ENCODE data around the gene PPHLN1.

The PPHLN1 gene

DNA sequence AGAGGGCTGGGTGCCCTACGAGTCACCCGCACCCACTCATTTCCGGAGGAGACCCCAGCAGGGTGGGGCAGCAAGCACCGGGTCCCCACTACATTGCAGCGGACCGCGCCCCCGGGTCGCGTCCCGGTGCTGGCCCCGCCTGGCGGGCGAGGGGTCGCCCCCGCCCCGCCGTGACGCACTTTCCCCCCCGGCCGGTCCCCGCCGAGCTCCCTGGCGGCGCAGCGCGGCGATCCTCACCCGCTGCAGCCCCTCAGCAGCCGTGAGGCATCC lies 157.5 kb downstream of the PPHLN1 start:
- H3K4me3 ChIP-seq (ENCODE audit: low read depth, low read length), result peak overlapping the region; percentile 79
- DNase-seq (ENCODE audit: low read depth), result no peak
- peak; percentile 4 for TF ChIP-seq CTCF (conservative IDR thresholded peaks at IDR 0.05; ENCODE audit: low read depth, low read length)

DNA sequence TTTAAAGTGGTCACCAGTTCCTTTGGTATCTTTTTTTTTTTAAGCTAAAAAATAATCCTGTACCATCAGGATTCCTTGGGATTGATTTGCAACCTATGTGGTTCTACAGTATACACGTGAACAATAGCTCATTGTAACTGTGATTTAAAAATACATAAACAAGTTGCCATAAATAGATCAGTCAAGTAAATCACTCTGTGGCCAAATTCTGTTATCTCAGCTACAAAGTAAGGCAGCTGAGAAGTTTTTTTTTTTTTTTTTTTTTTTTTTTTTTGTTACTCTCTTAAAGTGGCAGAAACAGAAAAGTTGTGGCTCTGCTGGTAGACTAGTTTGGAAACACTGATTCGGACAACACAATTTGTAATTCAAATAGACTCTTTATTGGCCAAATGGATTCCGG lies 159.0 kb downstream of the PPHLN1 start:
- no peak for DNase-seq (ENCODE audit: low read depth)
- H3K4me3 ChIP-seq (ENCODE audit: low read depth, low read length), result no peak overlapping the region
- no peak for TF ChIP-seq CTCF (conservative IDR thresholded peaks at IDR 0.05; ENCODE audit: low read depth, low read length)

DNA sequence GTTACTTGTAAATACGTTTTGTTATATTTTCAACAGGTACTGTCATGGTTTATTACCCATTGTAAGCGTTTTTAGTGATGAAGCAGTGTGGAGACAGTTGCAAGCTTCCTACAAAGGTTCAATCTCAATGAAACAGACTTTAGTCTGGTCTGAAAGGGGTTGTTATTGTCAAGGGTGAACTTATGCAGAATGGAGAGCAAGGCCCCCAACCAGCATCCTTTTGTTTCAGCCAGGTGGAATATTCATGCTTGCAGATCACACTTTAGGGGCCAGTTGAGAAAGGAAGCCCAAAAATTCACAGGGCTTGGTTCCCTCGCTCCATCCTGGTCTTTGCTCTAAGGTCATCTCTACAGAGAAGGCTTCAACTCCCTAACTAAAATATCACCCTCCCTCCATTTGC lies 159.9 kb downstream of the PPHLN1 start:
- DNase-seq (ENCODE audit: low read depth), result no peak
- no peak for TF ChIP-seq CTCF (conservative IDR thresholded peaks at IDR 0.05; ENCODE audit: low read depth, low read length)
- H3K4me3 ChIP-seq (ENCODE audit: low read depth, low read length), result no peak overlapping the region

- no peak for DNase-seq (ENCODE audit: low read depth)
- TF ChIP-seq CTCF (conservative IDR thresholded peaks at IDR 0.05; ENCODE audit: low read depth, low read length), result no peak
- no peak overlapping the region for H3K4me3 ChIP-seq (ENCODE audit: low read depth, low read length)
These were observed 160.4 kb downstream of the PPHLN1 start for GRCh38 chr12:42486407-42486806.

DNA sequence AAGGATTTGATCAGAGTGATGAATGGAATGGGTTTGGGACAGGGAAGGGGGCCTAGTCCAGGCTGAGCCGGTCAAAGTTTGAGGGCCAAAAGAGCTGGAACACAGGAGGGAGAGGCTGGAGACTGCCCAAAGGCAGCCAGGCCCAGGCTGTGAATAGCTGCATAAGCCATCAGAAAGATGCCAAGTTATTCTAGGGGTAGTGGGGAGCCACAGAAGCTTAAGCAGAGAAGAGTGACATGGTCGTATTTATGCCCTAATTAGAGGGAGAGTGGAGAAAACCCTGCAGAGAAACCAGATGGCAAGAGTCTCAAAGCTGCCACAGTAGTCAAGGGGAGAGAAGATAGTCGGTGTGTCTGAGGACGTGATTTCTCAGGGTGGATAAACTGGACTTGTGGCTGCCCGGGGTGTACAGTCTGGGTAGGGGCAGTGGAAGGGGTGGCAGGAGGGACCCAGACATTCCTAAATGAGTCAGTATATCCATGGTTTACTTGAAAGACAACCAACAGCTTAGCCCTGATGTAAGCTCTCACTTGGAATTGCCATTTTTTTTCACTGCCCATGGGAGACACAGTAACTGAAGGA lies 164.4 kb downstream of the PPHLN1 start:
- no peak overlapping the region for H3K4me3 ChIP-seq (ENCODE audit: low read depth, low read length)
- no peak for TF ChIP-seq CTCF (conservative IDR thresholded peaks at IDR 0.05; ENCODE audit: low read depth, low read length)
- DNase-seq (ENCODE audit: low read depth), result no peak

Data from choroid plexus epithelial cell (primary cell).